ENCODE data around the gene LIMD2. TPM values are rescaled to one million over a fixed set of nuclear protein-coding genes. Genes with fewer than 3 reads are reported as not detected.

The LIMD2 gene
- total RNA-seq, 2 donors from 2014 or later = 97.5 to 111 TPM

GRCh38 chr17:63646488-63646806 is 53.5 kb downstream of the LIMD2 start:
- Histone ChIP-seq H3K27ac (ENCODE audit: low read depth, low read length) (no peak overlapping the region), H3K9ac (ENCODE audit: extremely low read depth, low read length, poor library complexity, severe bottlenecking) (no peak overlapping the region), H3K36me3 (ENCODE audit: control insufficient read depth, insufficient read depth, low read length) (peaks cover 14% of the 10 kb centered on the region), H3K27me3 (ENCODE audit: control insufficient read depth, insufficient read depth, low read length, poor library complexity, severe bottlenecking) (peaks cover 3% of the 10 kb centered on the region), H3K9me3 (ENCODE audit: control insufficient read depth, low read length) (no peaks in the 10 kb centered on the region), H3K4me1 (ENCODE audit: control insufficient read depth, insufficient read depth, low read length) (no peaks in the 10 kb centered on the region), H3K4me3 (ENCODE audit: low read length) (no peak overlapping the region)
- Mint-ChIP-seq H3K4me3 (no peak overlapping the region), H3K36me3 (ENCODE audit: low read depth) (peaks cover 11% of the 10 kb centered on the region), H3K27me3 (ENCODE audit: insufficient read depth) (no peaks in the 10 kb centered on the region), H3K9me3 (no peaks in the 10 kb centered on the region), H3K27ac (no peak overlapping the region), H3K4me1 (peaks cover 14% of the 10 kb centered on the region)
- 89 to 100% methylated on average over 1 of the region's 1 CpG for WGBS, 2 experiments (ENCODE audit: insufficient coverage in 1 of 2, insufficient read length in 1 of 2)
- no peak for TF ChIP-seq CTCF (conservative IDR thresholded peaks at IDR 0.05)
- DNase-seq = no peak

Other genes starting within 250 kb of the LIMD2 start
- 10 to 100 TPM in 1 of 2 donors, 1 to 10 TPM in 1; 4.6 to 12.5 TPM for gene ACE, start 223.1 kb downstream of the LIMD2 start, total RNA-seq
- under 1 TPM; 0.79 to 0.95 TPM for gene KCNH6, start 176.8 kb downstream of the LIMD2 start, total RNA-seq
- 100 to 1,000 TPM in 1 of 2 donors, 10 to 100 TPM in 1; 96.0 to 114 TPM for gene DCAF7, start 149.6 kb downstream of the LIMD2 start, total RNA-seq
- gene TACO1, start 99.2 kb downstream of the LIMD2 start, total RNA-seq = 10 to 100 TPM; 19.6 to 20.3 TPM
- gene MAP3K3, start 77.7 kb downstream of the LIMD2 start, total RNA-seq = 10 to 100 TPM; 19.9 to 23.3 TPM
- 10 to 100 TPM; 49.7 to 73.1 TPM for gene STRADA, start 41.7 kb upstream of the LIMD2 start, total RNA-seq
- gene CCDC47, start 73.5 kb upstream of the LIMD2 start, total RNA-seq = 10 to 100 TPM; 57.3 to 65.7 TPM
- 100 to 1,000 TPM; 154 to 171 TPM for gene DDX42, start 74.0 kb upstream of the LIMD2 start, total RNA-seq
- 100 to 1,000 TPM; 137 TPM for gene PSMC5, start 127.3 kb upstream of the LIMD2 start, total RNA-seq
- 10 to 100 TPM; 58.5 to 72.3 TPM for gene FTSJ3, start 127.5 kb upstream of the LIMD2 start, total RNA-seq
- gene SMARCD2, start 142.6 kb upstream of the LIMD2 start, total RNA-seq = 10 to 100 TPM; 68.8 to 82.1 TPM
- under 1 TPM in 1 of 2 donors, not detected in 1; 0.57 TPM for gene CSH2, start 173.6 kb upstream of the LIMD2 start, total RNA-seq
- under 1 TPM; 0.42 to 0.49 TPM for gene GH2, start 181.8 kb upstream of the LIMD2 start, total RNA-seq
- gene CSH1, start 196.4 kb upstream of the LIMD2 start, total RNA-seq = under 1 TPM in 1 of 2 donors, not detected in 1; 0.64 TPM
- not detected for gene CSHL1, start 211.1 kb upstream of the LIMD2 start, total RNA-seq
- gene GH1, start 218.7 kb upstream of the LIMD2 start, total RNA-seq = not detected
- gene CD79B, start 232.2 kb upstream of the LIMD2 start, total RNA-seq = under 1 TPM; 0.35 to 0.44 TPM

All from endodermal cell (in vitro differentiated cells).